Measurements from ENCODE around the gene ANO10.

GRCh38 chr3:43465109-43465508 is 156.7 kb downstream of the ANO10 start:
- TF ChIP-seq CTCF (conservative IDR thresholded peaks at IDR 0.05), result no peak
- no peak for TF ChIP-seq EZH2 (IDR thresholded peaks at IDR 0.05; ENCODE audit: low read depth)

Data from PC-9 (cell line).